CD4-positive, alpha-beta T cell (primary cell): ENCODE measurements around the gene MAGOHB. TPM values are rescaled to one million over a fixed set of nuclear protein-coding genes. Genes with fewer than 3 reads are reported as not detected.

Experiments
- ATAC-seq: fragments of 200-7000 bp; cut with Tn5 transposase; one replicate; pipeline ENCODE4 v1.10.0; 2022; ENCODE audit warnings: mild to moderate bottlenecking; ENCODE audit not compliant: poor library complexity
- CTCF ChIA-PET: fragments of 350-600 bp; sonication (Branson Sonifier 250); formaldehyde crosslinking; loops from one replicate; lab custom pipeline; 2021; ENCODE audit warnings: antibody characterized with exemption, inconsistent platforms; lab: Charles Lee
- POLR2A ChIA-PET: fragments of 350-600 bp; sonication (Branson Sonifier 250); formaldehyde crosslinking; loops from one replicate; lab custom pipeline; 2021; ENCODE audit warnings: antibody characterized with exemption, inconsistent platforms; lab: Charles Lee
- DNase-seq, 14 experiments: peaks; one replicate each; pipeline ENCODE4 v3.0.0-alpha.2; 2013 to 2020; ENCODE audit warnings: mixed read lengths in 2 of 14
- H3K27ac ChIP-seq, 2 donors: one replicate each; pipeline versions ENCODE4 v1.5.1 to v1.7.0; 2013; ENCODE audit warnings: low read length in 2 of 2, low read depth in 1 of 2, mild to moderate bottlenecking in 1 of 2
- H3K27me3 ChIP-seq, 2 experiments: 1 replicate in 1 of 2; 2 replicates in 1 of 2; pipeline versions ENCODE4 v1.6.1 to v1.7.0; 2013; ENCODE audit warnings: low read length in 2 of 2, control low read depth in 1 of 2, mild to moderate bottlenecking in 1 of 2, moderate library complexity in 1 of 2; ENCODE audit not compliant: insufficient read depth in 2 of 2, control insufficient read depth in 1 of 2
- H3K36me3 ChIP-seq: one replicate; pipeline ENCODE4 v1.6.1; 2013; ENCODE audit warnings: low read length, control low read depth; ENCODE audit not compliant: insufficient read depth
- H3K4me1 ChIP-seq: one replicate; pipeline ENCODE4 v1.6.1; 2013; ENCODE audit warnings: low read length, control low read depth; ENCODE audit not compliant: insufficient read depth
- H3K4me3 ChIP-seq: one replicate; pipeline ENCODE4 v1.5.1; 2013; ENCODE audit warnings: mild to moderate bottlenecking, low read length, moderate library complexity
- H3K9me3 ChIP-seq, 2 experiments: 1 replicate in 1 of 2; 2 replicates in 1 of 2; pipeline versions ENCODE4 v1.6.1 to v1.7.0; 2013; ENCODE audit warnings: low read length in 2 of 2, mild to moderate bottlenecking in 2 of 2, control low read depth in 1 of 2, moderate library complexity in 1 of 2; ENCODE audit not compliant: control insufficient read depth in 1 of 2, insufficient read depth in 1 of 2
- H3K27ac Mint-ChIP-seq: one replicate; pipeline ENCODE4 v1.8.0; 2020; ENCODE audit warnings: mixed read lengths
- H3K27me3 Mint-ChIP-seq: one replicate; pipeline ENCODE4 v1.8.0; 2021; ENCODE audit warnings: mixed read lengths
- H3K36me3 Mint-ChIP-seq: one replicate; pipeline ENCODE4 v1.8.0; 2021; ENCODE audit warnings: low read depth, mixed read lengths
- H3K4me1 Mint-ChIP-seq: one replicate; pipeline ENCODE4 v1.8.0; 2021; ENCODE audit warnings: low read depth, mixed read lengths
- H3K4me3 Mint-ChIP-seq: one replicate; pipeline ENCODE4 v1.8.0; 2020; ENCODE audit warnings: mild to moderate bottlenecking, mixed read lengths
- H3K9me3 Mint-ChIP-seq: one replicate; pipeline ENCODE4 v1.8.0; 2020; ENCODE audit warnings: mixed read lengths
- intact Hi-C, 2 experiments: fragments of 100-400 bp; cut with DNase I in 1 of 2; cut with micrococcal nuclease in 1 of 2; formaldehyde crosslinking; loops; one replicate each; pipeline versions ENCODE4 v1.15.1 to v1.9.0; 2023 to 2025; cut with DNase I, micrococcal nuclease
- total RNA-seq, 174 experiments: library from RNA in 2 of 174; stranded (reverse) in 2 of 174; gene quantifications; one replicate each; pipeline ENCODE4 v1.2.3 and lab custom pipeline; 2021 to 2026
- TF ChIP-seq, protein P1 (sequence below): fragments of 200-600 bp; IDR thresholded peaks from one replicate; pipeline ENCODE4 v1.8.0; 2022; ENCODE audit warnings: antibody characterized with exemption, mild to moderate bottlenecking

The MAGOHB gene
- total RNA-seq, 2 experiments from 2014 or later = 7.5 to 7.7 TPM

GRCh38 chr12:10610188-10610587 lies 3.2 kb downstream of the MAGOHB start:
- Histone ChIP-seq H3K36me3 (peaks cover 35% of the 10 kb centered on the region), H3K4me3 (no peak overlapping the region), H3K9me3 (no peaks in the 10 kb centered on the region), H3K27me3 (no peaks in the 10 kb centered on the region), H3K27ac (no peak overlapping the region), H3K4me1 (peaks cover 11% of the 10 kb centered on the region)
- intact Hi-C loops = loop anchor here (5.0 to 10.0 kb wide), 5 partner anchors 62 to 1745 kb away; partner anchors contain the start of genes BORCS5 (in 1 of the 2), MANSC1 (in 1 of the 2) and STYK1 (in 1 of the 2)
- ATAC-seq (no peak), DNase-seq (no peak)
- ChIA-PET CTCF (no interaction called here), POLR2A (no interaction called here)
- Mint-ChIP-seq H3K9me3 (no peaks in the 10 kb centered on the region), H3K27ac (no peak overlapping the region), H3K4me1 (peaks cover 34% of the 10 kb centered on the region), H3K27me3 (peaks cover 9% of the 10 kb centered on the region), H3K4me3 (no peak overlapping the region), H3K36me3 (peaks cover 72% of the 10 kb centered on the region)
- TF ChIP-seq, protein P1, sequence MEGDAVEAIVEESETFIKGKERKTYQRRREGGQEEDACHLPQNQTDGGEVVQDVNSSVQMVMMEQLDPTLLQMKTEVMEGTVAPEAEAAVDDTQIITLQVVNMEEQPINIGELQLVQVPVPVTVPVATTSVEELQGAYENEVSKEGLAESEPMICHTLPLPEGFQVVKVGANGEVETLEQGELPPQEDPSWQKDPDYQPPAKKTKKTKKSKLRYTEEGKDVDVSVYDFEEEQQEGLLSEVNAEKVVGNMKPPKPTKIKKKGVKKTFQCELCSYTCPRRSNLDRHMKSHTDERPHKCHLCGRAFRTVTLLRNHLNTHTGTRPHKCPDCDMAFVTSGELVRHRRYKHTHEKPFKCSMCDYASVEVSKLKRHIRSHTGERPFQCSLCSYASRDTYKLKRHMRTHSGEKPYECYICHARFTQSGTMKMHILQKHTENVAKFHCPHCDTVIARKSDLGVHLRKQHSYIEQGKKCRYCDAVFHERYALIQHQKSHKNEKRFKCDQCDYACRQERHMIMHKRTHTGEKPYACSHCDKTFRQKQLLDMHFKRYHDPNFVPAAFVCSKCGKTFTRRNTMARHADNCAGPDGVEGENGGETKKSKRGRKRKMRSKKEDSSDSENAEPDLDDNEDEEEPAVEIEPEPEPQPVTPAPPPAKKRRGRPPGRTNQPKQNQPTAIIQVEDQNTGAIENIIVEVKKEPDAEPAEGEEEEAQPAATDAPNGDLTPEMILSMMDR = no peak

- no peaks in the 10 kb centered on the region for H3K27me3 ChIP-seq
- H3K9me3 ChIP-seq = no peaks in the 10 kb centered on the region
- ChIA-PET POLR2A (interaction anchor here (1.4 kb wide), 1 partner anchor 243 kb away, joined by 3 read pairs; no protein-coding TSS in a partner anchor), CTCF (no interaction called here)
- H3K27ac ChIP-seq = no peak overlapping the region
- TF ChIP-seq, protein P1 = no peak
- Mint-ChIP-seq H3K4me1 (peaks cover 22% of the 10 kb centered on the region), H3K9me3 (no peaks in the 10 kb centered on the region), H3K36me3 (peaks cover 81% of the 10 kb centered on the region), H3K4me3 (no peak overlapping the region), H3K27me3 (no peaks in the 10 kb centered on the region), H3K27ac (no peak overlapping the region)
- peaks cover 11% of the 10 kb centered on the region for H3K4me1 ChIP-seq
- peaks cover 41% of the 10 kb centered on the region for H3K36me3 ChIP-seq
- DNase-seq (peak in 2 of 14 experiments; percentile 17 to 24), ATAC-seq (no peak)
- no peak overlapping the region for H3K4me3 ChIP-seq
- intact Hi-C loops = loop anchor here in 1 of 2 experiments (1.0 kb wide), 1 partner anchor 66 kb away; the partner anchor contains the start of gene STYK1
These were observed 5.4 kb downstream of the MAGOHB start for GRCh38 chr12:10607885-10608458.

- TF ChIP-seq, protein P1 = no peak
- Histone ChIP-seq H3K27me3 (no peaks in the 10 kb centered on the region), H3K9me3 (no peaks in the 10 kb centered on the region), H3K4me1 (no peaks in the 10 kb centered on the region), H3K27ac (no peak overlapping the region), H3K36me3 (peaks cover 7% of the 10 kb centered on the region), H3K4me3 (no peak overlapping the region)
- no peaks in the 10 kb centered on the region for H3K9me3 Mint-ChIP-seq
- ATAC-seq (no peak), DNase-seq (no peak)
- H3K4me1 Mint-ChIP-seq = no peaks in the 10 kb centered on the region
- POLR2A ChIA-PET = no interaction called here
- CTCF ChIA-PET = no interaction called here
- H3K4me3 Mint-ChIP-seq = no peak overlapping the region
- no peak overlapping the region for H3K27ac Mint-ChIP-seq
- H3K27me3 Mint-ChIP-seq = no peaks in the 10 kb centered on the region
- H3K36me3 Mint-ChIP-seq = peaks cover 56% of the 10 kb centered on the region
- intact Hi-C loops = no loop called here
These were observed 11.5 kb downstream of the MAGOHB start for GRCh38 chr12:10601860-10602259.
